VCaP (cell line): ENCODE measurements around the gene IDUA.

ENCODE experiments used
- H3K27ac ChIP-seq: fragments of 450-650 bp; 2 replicates; pipeline ENCODE4 v1.5.1; 2017
- TF ChIP-seq, protein P1 (sequence below): fragments of 450-650 bp; conservative IDR thresholded peaks from 2 replicates; pipeline ENCODE4 v1.5.1; 2017; ENCODE audit warnings: mild to moderate bottlenecking, moderate library complexity

The IDUA gene

DNA sequence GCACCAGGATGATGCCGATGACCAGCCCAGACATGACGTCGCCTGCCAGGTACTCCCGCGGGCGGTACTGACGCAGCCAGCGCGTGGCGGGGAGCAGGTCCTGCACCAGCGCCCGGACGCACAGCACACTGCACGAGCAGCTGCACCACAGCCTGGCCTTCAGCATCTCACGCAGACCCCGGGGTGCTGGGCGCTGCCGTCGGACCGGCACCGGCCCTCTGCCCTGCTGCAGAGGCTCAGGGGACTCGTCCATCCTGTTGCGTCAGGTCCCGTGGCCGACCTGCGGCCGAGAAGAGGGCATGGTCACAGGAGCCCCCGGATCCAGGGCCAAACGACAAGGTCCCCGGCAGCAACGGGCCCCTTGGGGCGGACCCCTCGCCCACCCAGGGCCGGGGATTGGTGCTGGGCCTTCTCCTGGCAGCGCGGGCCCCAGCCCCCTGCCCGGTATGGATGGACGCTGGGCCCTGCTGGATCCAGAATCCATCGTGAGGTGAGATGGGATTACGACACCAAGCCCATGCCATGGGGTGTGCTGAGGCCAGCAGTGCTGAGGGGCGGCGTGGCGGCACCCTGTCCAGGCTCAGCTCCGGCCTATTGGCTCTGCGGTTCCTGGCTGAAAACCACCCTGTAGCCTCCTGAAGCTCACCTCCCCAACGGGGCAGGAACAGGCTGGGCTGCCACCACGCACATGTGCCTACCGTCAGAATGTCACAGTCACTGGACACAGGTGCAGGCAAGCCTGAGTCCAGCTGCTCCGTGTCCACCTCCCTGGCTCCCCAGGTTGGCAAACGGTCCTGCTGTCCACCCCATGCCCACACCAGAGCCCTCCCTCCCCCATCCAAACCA lies 4.8 kb downstream of the IDUA start:
- TF ChIP-seq, protein P1, sequence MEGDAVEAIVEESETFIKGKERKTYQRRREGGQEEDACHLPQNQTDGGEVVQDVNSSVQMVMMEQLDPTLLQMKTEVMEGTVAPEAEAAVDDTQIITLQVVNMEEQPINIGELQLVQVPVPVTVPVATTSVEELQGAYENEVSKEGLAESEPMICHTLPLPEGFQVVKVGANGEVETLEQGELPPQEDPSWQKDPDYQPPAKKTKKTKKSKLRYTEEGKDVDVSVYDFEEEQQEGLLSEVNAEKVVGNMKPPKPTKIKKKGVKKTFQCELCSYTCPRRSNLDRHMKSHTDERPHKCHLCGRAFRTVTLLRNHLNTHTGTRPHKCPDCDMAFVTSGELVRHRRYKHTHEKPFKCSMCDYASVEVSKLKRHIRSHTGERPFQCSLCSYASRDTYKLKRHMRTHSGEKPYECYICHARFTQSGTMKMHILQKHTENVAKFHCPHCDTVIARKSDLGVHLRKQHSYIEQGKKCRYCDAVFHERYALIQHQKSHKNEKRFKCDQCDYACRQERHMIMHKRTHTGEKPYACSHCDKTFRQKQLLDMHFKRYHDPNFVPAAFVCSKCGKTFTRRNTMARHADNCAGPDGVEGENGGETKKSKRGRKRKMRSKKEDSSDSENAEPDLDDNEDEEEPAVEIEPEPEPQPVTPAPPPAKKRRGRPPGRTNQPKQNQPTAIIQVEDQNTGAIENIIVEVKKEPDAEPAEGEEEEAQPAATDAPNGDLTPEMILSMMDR, result no peak
- peak overlapping the region; percentile 96 for H3K27ac ChIP-seq

DNA sequence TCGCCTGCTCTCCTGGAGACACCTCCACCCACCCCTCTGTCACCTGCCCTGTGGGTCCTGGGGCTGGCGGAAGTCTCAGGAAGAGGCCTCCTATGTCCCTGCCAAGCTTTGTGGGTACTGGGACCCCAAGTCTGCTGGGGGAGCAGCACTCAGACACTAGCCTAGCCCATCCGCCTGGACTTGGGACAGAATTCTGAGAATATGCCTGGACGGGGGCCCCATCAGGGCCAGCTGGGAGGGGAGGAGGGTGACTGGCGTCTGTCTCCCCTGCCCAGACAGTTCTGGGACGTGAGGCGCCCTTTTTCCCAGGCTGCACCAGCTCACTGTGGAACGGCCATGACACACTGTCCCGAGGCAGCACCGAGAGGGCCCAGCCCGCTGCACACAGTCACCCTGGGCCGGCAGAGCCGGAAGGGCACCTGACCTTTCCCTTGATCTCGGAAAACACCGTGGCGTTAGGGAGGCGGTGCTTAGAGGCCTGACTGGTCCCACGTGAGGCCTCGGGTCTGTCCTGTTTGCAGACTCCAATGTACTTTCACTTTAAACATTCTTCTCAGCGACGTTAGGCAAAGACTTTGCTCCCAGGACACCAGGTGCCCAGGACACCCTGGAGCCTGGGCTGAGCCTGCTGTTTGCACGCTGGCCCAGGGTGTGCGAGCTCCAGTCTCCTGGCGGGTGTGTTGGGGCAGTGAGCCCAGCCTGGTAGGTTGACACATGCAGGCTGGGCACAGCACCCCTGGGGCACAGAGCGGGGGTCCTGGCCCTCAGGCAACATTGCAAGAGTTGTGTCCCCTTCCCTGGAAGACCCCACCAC lies 5.7 kb downstream of the IDUA start:
- TF ChIP-seq, protein P1, result no peak
- peak overlapping the region; percentile 96 for H3K27ac ChIP-seq

DNA sequence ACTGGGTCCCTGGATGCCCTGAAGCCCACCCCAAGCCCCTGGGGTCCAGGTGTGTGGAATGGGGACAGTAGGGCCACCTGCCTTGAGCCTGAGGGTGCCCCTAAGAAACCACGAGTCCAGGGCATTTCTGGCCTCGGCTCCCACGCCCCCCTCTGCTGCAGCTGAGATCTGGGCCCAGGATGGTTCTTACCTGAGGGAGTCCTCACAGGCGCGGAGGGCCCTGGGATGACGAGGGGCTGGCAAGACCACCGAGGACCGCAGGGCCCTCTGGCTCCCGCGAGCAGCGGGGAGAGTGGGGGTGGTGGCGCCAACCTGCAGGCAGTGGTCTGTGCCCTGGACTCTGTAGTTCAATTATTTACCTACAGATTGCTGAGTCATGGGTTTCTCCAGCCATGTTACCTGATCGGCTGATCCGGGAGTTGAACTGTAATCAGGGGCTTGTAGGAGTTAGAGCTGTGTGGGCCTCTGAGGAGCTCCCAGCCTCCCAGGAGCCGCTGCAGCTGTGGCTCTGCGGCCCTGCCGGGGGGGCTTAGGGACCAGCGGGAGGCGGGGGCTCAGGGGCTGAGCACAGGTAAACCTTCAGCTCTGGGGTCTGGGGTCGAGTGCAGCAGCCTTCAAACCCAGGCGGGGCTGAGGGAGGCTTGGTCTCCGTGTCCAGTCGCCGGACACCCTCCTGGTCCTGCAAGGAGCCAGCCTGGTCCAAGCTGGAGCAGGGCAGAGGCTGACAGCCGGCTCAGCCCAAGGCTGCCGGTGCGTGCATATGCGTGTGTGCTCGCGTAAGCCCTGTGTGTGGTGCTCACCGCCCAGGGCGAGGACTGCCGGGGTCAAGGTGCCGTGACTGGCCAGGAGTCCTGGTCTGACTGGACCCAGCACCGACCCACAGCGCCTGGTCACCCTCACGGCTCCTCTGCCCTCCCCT lies 6.5 kb downstream of the IDUA start, which contains the start of gene SLC26A1:
SLC26A1 (minus strand) TSS at position 294 of the 919 bp plus-strand sequence. CDS start 1,701 bp downstream, outside the sequence.
- peak within 1 kb of the TSS; percentile 96 for H3K27ac ChIP-seq
- TF ChIP-seq, protein P1, result no peak

DNA sequence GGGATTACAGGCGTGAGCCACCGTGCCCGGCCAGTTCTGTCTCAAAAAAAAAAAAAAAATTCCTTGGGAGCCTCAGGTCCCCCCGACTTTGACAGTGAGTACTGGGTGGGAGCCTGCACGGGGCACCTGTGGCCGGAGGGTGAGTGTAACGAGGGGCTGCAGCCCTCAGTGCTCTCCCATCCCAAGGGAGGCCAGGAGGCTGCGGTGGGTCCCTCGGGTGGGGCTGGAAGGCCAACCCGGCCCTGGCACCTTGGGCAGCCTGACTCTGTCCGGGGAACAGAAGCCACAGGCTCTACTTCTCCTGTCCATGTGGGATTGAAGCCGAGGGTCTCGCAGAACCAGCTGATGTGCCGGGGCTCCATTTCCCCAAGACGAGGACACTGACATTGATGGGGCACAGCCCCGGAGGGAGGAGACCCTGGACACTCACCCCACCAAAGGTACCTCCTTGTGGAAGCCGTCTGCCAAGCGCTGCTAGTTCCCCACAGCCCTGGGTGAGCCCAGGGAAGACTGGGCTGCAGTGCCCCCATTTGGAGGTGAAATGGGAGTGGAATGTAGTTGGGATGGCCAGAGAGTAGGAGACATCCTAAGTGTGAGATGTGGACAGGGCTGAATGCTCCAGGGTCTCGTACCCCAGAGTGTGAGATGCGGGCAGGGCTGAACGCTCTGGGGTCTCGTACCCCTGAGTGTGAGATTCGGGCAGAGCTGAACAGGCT lies 8.6 kb downstream of the IDUA start:
- TF ChIP-seq, protein P1, result no peak
- H3K27ac ChIP-seq, result no peak overlapping the region

DNA sequence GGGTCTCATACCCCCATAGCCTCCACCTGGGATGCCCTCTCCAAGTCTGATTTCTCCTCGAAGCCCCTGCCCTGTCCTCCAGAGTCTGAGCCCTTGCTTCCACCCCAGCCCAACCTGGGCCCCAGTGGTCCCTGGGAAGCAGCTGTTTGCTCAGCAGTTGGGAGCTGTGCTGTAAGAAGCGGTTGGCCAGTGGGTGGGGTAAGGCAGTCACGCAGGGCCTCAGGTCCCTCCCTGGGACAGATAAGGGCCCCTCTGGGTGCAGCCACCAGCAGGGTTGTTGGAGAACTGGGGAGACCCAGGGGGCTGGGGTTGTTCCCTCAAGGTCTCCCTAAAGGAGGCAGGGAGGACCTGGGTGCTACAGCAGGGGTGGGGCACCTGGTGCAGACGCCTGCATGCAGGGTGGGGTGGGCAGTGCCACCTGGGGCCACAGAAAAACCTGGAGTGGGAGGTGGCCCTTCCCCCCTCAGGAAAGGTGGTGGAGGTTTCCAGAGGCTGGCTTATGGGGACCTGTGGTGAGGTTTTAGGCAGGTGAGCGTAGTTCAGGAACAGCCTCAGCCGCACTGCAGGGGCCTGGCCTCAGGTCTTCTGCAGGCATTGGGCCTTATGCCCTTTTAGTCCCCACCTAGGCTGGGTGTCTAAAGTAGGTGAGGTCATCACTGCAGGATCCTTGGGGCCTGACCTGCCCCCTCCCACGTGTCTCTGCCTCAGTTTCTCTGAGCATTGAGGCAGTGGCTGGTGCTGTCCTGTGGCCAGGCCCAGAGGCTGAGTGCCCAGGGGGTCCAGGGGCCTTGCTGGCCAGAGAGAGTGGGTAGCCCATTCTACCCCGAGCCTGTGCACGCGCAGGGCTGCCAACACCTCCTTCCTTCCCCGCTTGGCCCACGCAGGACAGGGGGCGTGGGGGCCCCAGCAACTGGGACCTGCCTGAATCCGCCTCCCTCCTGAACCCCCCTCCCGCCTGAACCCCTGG lies 9.5 kb downstream of the IDUA start:
- H3K27ac ChIP-seq, result no peak overlapping the region
- TF ChIP-seq, protein P1, result no peak

DNA sequence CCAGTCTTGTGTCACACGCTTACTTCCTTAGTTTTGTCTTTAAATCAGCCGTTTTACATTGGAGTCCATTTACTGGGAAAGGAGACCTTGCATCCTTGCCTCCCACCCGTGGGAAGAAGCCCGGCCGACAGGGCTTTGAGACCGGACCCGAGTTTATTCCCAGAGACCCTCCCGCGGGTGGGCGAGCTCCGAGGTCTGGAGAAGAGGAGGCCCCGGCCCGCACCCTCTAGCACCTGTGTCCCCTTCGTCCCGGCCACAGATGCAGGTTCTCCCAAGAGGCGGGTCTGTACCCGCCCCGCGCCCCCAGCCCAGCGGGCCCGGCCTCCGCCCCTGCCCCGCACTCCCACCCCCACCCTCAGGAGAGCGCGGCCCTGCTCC lies 10.1 kb downstream of the IDUA start:
- TF ChIP-seq, protein P1, result no peak

More for the DNA sequence above, 10.1 kb downstream of the IDUA start:
- peak overlapping the region; percentile 58; the same call in 1 of the 2 replicates for H3K27ac ChIP-seq
